Spleen (tissue), 7 donors: ENCODE results near the gene IBA57.

ENCODE experiments used
- POLR2A ChIP-seq, 3 donors: fragments of 450-650 bp; IDR thresholded peaks; one replicate each; pipeline ENCODE4 v1.5.1; 2017; ENCODE audit warnings: antibody characterized with exemption in 3 of 3, mild to moderate bottlenecking in 1 of 3
- POLR2AphosphoS5 ChIP-seq, 3 donors: sonication (generic); formaldehyde crosslinking; IDR thresholded peaks; one replicate each; pipeline ENCODE4 v1.5.1; 2017; ENCODE audit warnings: antibody characterized with exemption in 3 of 3
- TF ChIP-seq, protein P1 (sequence below), 11 experiments: fragments of 200-600 bp in 7 of 11; fragments of 450-650 bp in 4 of 11; sonication (generic) in 4 of 11; IDR thresholded peaks in 8 of 11; conservative IDR thresholded peaks in 3 of 11; 1 replicate in 7 of 11; 2 replicates in 4 of 11; pipeline versions ENCODE4 v1.4.0 to v1.8.0; 2016 to 2021; ENCODE audit warnings: antibody characterized with exemption in 11 of 11, inconsistent platforms in 4 of 11, mild to moderate bottlenecking in 1 of 11
- donor health status: DM: no; HTN: no; CAD: no; lungs with moderate emphysema.
- donor health status: DM: no; HTN: no; CAD: no.
- donor health status: DM: no; HTN: no; CAD: no.

DNA sequence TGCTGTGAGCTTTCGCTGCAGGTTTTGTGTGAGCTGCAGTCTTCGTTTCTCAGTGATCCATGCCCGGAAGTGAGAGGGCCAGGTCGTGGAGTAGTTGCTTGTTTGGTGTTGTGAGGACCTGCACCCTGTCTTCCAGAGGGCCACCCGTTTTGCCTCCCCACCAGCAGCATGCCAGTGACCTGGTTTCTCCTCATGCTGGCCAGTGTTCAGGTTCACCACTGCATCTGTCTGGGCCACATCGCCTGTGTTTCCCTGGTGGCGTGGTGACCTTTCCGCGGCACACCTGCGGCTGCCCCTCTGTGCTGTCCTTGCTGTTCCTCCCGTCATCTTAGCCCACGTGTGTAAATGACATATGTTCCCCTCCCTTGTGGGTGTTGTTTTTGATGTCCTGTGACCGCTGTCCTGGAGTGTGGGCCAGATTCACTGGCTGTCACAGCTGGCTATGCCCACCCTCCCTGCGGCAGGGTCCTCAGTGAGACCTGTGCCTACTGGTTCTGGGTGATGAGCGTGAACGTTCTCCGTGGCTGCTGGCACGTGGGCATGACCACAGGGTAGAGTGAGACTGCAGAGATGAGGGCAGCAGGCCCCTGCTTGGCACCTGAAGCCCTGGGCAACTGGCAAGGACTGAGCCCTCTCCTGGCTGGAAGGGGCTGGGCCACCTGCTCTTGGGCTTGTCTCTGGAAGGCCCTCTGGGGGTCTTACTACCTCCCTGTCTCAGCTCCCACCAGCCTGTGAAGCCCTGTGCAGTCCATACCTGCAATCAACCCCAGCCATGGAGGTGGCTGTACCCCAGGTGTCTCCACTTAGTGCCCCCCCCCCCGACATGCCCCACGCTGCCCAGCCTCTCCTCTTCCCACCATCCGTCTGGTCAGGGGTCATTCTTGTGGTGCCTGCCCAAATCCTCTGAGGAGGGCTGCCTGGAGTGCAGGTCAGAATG lies 7.3 kb downstream of the IBA57 start:
- TF ChIP-seq, protein P1, sequence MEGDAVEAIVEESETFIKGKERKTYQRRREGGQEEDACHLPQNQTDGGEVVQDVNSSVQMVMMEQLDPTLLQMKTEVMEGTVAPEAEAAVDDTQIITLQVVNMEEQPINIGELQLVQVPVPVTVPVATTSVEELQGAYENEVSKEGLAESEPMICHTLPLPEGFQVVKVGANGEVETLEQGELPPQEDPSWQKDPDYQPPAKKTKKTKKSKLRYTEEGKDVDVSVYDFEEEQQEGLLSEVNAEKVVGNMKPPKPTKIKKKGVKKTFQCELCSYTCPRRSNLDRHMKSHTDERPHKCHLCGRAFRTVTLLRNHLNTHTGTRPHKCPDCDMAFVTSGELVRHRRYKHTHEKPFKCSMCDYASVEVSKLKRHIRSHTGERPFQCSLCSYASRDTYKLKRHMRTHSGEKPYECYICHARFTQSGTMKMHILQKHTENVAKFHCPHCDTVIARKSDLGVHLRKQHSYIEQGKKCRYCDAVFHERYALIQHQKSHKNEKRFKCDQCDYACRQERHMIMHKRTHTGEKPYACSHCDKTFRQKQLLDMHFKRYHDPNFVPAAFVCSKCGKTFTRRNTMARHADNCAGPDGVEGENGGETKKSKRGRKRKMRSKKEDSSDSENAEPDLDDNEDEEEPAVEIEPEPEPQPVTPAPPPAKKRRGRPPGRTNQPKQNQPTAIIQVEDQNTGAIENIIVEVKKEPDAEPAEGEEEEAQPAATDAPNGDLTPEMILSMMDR (IDR thresholded peaks at IDR 0.05 in 8 of 11, conservative IDR thresholded peaks at IDR 0.05 in 3 of 11), result no peak
- no peak for TF ChIP-seq POLR2AphosphoS5 (IDR thresholded peaks at IDR 0.05)
- TF ChIP-seq POLR2A (IDR thresholded peaks at IDR 0.05), result no peak
